Mesendoderm (in vitro differentiated cells): ENCODE results near the gene KRTCAP2.
A peak's percentile ranks its signal among the peaks of the same experiment; 100 is the strongest.

Experiments used
- DNase-seq: peaks from one replicate; pipeline ENCODE4 v3.0.0; 2013
- H2AK5ac ChIP-seq: 2 replicates; pipeline ENCODE4 v1.6.1; 2013; ENCODE audit warnings: low read length, inconsistent platforms
- H2BK120ac ChIP-seq: 2 replicates; pipeline ENCODE4 v1.6.1; 2013; ENCODE audit warnings: low read depth, mild to moderate bottlenecking, low read length, moderate library complexity, mixed read lengths
- H2BK15ac ChIP-seq: replicated peaks from 2 replicates; pipeline ENCODE4 v1.6.1; 2013; ENCODE audit warnings: low read depth, mild to moderate bottlenecking, moderate library complexity
- H2BK5ac ChIP-seq: 2 replicates; pipeline ENCODE4 v1.6.1; 2013; ENCODE audit warnings: low read length, inconsistent platforms
- H3K18ac ChIP-seq: 2 replicates; pipeline ENCODE4 v1.6.1; 2013; ENCODE audit warnings: mild to moderate bottlenecking, low read length, mixed read lengths
- H3K23ac ChIP-seq: one replicate; pipeline ENCODE4 v1.6.1; 2013; ENCODE audit warnings: low read length
- H3K27ac ChIP-seq: 2 replicates; pipeline ENCODE4 v1.5.1; 2013; ENCODE audit warnings: low read depth, mild to moderate bottlenecking, inconsistent platforms, low read length, moderate library complexity
- H3K27me3 ChIP-seq: 2 replicates; pipeline ENCODE4 v1.6.1; 2013; ENCODE audit warnings: low read length, control low read depth, mild to moderate bottlenecking, inconsistent platforms; ENCODE audit not compliant: insufficient read depth, poor library complexity
- H3K36me3 ChIP-seq: 2 replicates; pipeline ENCODE4 v1.6.1; 2013; ENCODE audit warnings: low read length, inconsistent platforms; ENCODE audit not compliant: control insufficient read depth, insufficient read depth
- H3K4ac ChIP-seq: one replicate; pipeline ENCODE4 v1.6.1; 2013; ENCODE audit warnings: low read depth, mild to moderate bottlenecking, low read length, moderate library complexity
- H3K4me1 ChIP-seq: 2 replicates; pipeline ENCODE4 v1.6.1; 2013; ENCODE audit warnings: low read depth, low read length, inconsistent platforms; ENCODE audit not compliant: control insufficient read depth
- H3K4me2 ChIP-seq: 2 replicates; pipeline ENCODE4 v1.6.1; 2013; ENCODE audit warnings: low read length
- H3K4me3 ChIP-seq: 2 replicates; pipeline ENCODE4 v1.5.1; 2013; ENCODE audit warnings: mild to moderate bottlenecking, low read length
- H3K56ac ChIP-seq: one replicate; pipeline ENCODE4 v1.6.1; 2013; ENCODE audit warnings: low read length
- H3K79me1 ChIP-seq: 2 replicates; pipeline ENCODE4 v1.6.1; 2013; ENCODE audit warnings: low read length, inconsistent platforms
- H3K79me2 ChIP-seq: 2 replicates; pipeline ENCODE4 v1.6.1; 2013; ENCODE audit warnings: mild to moderate bottlenecking, low read length; ENCODE audit not compliant: control insufficient read depth, insufficient read depth
- H3K9ac ChIP-seq: 2 replicates; pipeline ENCODE4 v1.6.1; 2013; ENCODE audit warnings: low read length, inconsistent platforms
- H4K5ac ChIP-seq: one replicate; pipeline ENCODE4 v1.6.1; 2013; ENCODE audit warnings: low read length
- H4K8ac ChIP-seq: one replicate; pipeline ENCODE4 v1.6.1; 2013; ENCODE audit warnings: low read depth, mild to moderate bottlenecking, control low read depth, low read length, moderate library complexity
- WGBS: extraction: QIAGEN DNeasy Blood & Tissue Kit; methylation state at CpG from one replicate; pipeline ENCODE4 v1.1.7; 2013; ENCODE audit warnings: low lambda C conversion rate, missing lambda C conversion rate; ENCODE audit not compliant: insufficient coverage; ENCODE audit errors: extremely low coverage; 5-methylcytosine and 5-hydroxymethylcytosine counted together

KRTCAP2 gene

GRCh38 chr1:155177918-155178281 lies 4.8 kb upstream of the KRTCAP2 start:
- Histone ChIP-seq H4K8ac (no peak overlapping the region), H3K4me3 (no peak overlapping the region), H2BK15ac (no peak overlapping the region), H3K79me2 (no peaks in the 10 kb centered on the region), H3K4ac (no peak overlapping the region), H3K4me1 (peaks cover 2% of the 10 kb centered on the region), H3K27ac (no peak overlapping the region), H3K23ac (no peak overlapping the region), H3K4me2 (no peak overlapping the region), H2BK120ac (no peak overlapping the region), H2AK5ac (no peak overlapping the region), H3K79me1 (no peaks in the 10 kb centered on the region), H3K36me3 (peaks cover 3% of the 10 kb centered on the region), H3K18ac (no peak overlapping the region), H3K27me3 (no peaks in the 10 kb centered on the region), H4K5ac (no peak overlapping the region), H3K9ac (no peak overlapping the region), H2BK5ac (no peak overlapping the region), H3K56ac (no peak overlapping the region)
- WGBS, result no CpG with 5 or more reads among the region's 9 CpGs
- no peak for DNase-seq

- Histone ChIP-seq H2BK120ac (no peak overlapping the region), H3K18ac (no peak overlapping the region), H3K4me2 (no peak overlapping the region), H3K9ac (no peak overlapping the region), H3K79me2 (no peaks in the 10 kb centered on the region), H3K4me3 (no peak overlapping the region), H3K27me3 (no peaks in the 10 kb centered on the region), H4K8ac (no peak overlapping the region), H3K27ac (no peak overlapping the region), H3K36me3 (peaks cover 3% of the 10 kb centered on the region), H2AK5ac (no peak overlapping the region), H2BK5ac (no peak overlapping the region), H2BK15ac (no peak overlapping the region), H3K4ac (no peak overlapping the region), H3K23ac (no peak overlapping the region), H4K5ac (no peak overlapping the region), H3K56ac (no peak overlapping the region), H3K79me1 (no peaks in the 10 kb centered on the region), H3K4me1 (peaks cover 2% of the 10 kb centered on the region)
- WGBS, result no CpG with 5 or more reads among the region's 11 CpGs
- DNase-seq, result no peak
Measured at GRCh38 chr1:155177192-155177917, 4.3 kb upstream of the KRTCAP2 start.

GRCh38 chr1:155176544-155177071 lies 3.5 kb upstream of the KRTCAP2 start:
- H3K4ac ChIP-seq, result no peak overlapping the region
- H3K4me2 ChIP-seq, result no peak overlapping the region
- DNase-seq, result peak; percentile 59
- H2BK5ac ChIP-seq, result no peak overlapping the region
- no peak overlapping the region for H3K56ac ChIP-seq
- H3K4me1 ChIP-seq, result peaks cover 2% of the 10 kb centered on the region
- no peak overlapping the region for H3K9ac ChIP-seq
- no peak overlapping the region for H2BK120ac ChIP-seq
- peaks cover 2% of the 10 kb centered on the region for H3K79me2 ChIP-seq
- H3K27me3 ChIP-seq, result no peaks in the 10 kb centered on the region
- peaks cover 3% of the 10 kb centered on the region for H3K36me3 ChIP-seq
- H4K5ac ChIP-seq, result no peak overlapping the region
- WGBS, result no CpG with 5 or more reads among the region's 8 CpGs
- H2BK15ac ChIP-seq, result no peak overlapping the region
- H3K18ac ChIP-seq, result no peak overlapping the region
- no peak overlapping the region for H4K8ac ChIP-seq
- H3K27ac ChIP-seq, result no peak overlapping the region
- H3K79me1 ChIP-seq, result no peaks in the 10 kb centered on the region
- no peak overlapping the region for H3K4me3 ChIP-seq
- H2AK5ac ChIP-seq, result no peak overlapping the region
- H3K23ac ChIP-seq, result no peak overlapping the region

DNA sequence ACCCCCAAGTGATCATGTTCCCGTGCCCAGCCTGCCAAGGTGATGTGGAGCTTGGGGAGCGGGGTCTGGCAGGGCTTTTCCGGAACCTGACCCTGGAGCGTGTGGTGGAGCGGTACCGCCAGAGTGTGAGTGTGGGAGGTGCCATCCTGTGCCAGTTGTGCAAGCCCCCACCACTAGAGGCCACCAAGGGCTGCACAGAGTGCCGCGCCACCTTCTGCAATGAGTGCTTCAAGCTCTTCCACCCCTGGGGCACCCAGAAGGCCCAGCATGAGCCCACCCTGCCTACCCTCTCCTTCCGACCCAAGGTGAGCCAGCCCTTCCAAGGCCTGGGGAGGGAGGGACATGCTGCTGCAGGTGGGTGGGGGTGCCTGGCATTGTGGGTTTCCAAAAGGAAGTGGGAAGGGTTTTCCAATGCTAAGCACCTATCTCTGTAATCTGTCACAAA lies 2.8 kb upstream of the KRTCAP2 start:
- Histone ChIP-seq H3K4me3 (no peak overlapping the region), H3K9ac (no peak overlapping the region), H3K79me2 (peaks cover 2% of the 10 kb centered on the region), H3K56ac (no peak overlapping the region), H3K23ac (no peak overlapping the region), H2BK5ac (no peak overlapping the region), H3K79me1 (no peaks in the 10 kb centered on the region), H3K27me3 (no peaks in the 10 kb centered on the region), H2AK5ac (no peak overlapping the region), H3K4ac (no peak overlapping the region), H3K4me2 (no peak overlapping the region), H3K36me3 (peaks cover 3% of the 10 kb centered on the region), H2BK120ac (no peak overlapping the region), H4K5ac (no peak overlapping the region), H3K4me1 (peaks cover 2% of the 10 kb centered on the region), H4K8ac (no peak overlapping the region), H2BK15ac (no peak overlapping the region), H3K27ac (no peak overlapping the region), H3K18ac (no peak overlapping the region)
- no peak for DNase-seq
- WGBS, result no CpG with 5 or more reads among the region's 9 CpGs

GRCh38 chr1:155175281-155175926 lies 2.3 kb upstream of the KRTCAP2 start:
- H4K5ac ChIP-seq, result no peak overlapping the region
- H3K23ac ChIP-seq, result no peak overlapping the region
- H3K27me3 ChIP-seq, result no peaks in the 10 kb centered on the region
- no peak overlapping the region for H2BK5ac ChIP-seq
- H3K79me1 ChIP-seq, result no peaks in the 10 kb centered on the region
- no peak overlapping the region for H3K4ac ChIP-seq
- no peak overlapping the region for H3K9ac ChIP-seq
- H3K4me3 ChIP-seq, result no peak overlapping the region
- no CpG with 5 or more reads among the region's 12 CpGs for WGBS
- peaks cover 2% of the 10 kb centered on the region for H3K79me2 ChIP-seq
- no peak overlapping the region for H3K18ac ChIP-seq
- peak overlapping the region; percentile 27 for H3K56ac ChIP-seq
- no peak overlapping the region for H3K4me2 ChIP-seq
- H4K8ac ChIP-seq, result no peak overlapping the region
- no peak overlapping the region for H2BK15ac ChIP-seq
- H2AK5ac ChIP-seq, result no peak overlapping the region
- H3K27ac ChIP-seq, result no peak overlapping the region
- peaks cover 2% of the 10 kb centered on the region for H3K4me1 ChIP-seq
- H2BK120ac ChIP-seq, result no peak overlapping the region
- H3K36me3 ChIP-seq, result peaks cover 3% of the 10 kb centered on the region
- DNase-seq, result no peak
